RKO (cell line): ENCODE data around the gene PILRB.
A peak's percentile ranks its signal among the peaks of the same experiment; 100 is the strongest.
"Not testable (repeated sequence)": the region's sequence is repeated elsewhere in the genome, so short reads cannot be mapped to it uniquely, and the experiment has no call there.

Experiments
- DNase-seq: peaks from one replicate; pipeline ENCODE4 v3.0.0-alpha.2; 2016; ENCODE audit warnings: low spot score

Gene PILRB

GRCh38 chr7:100358027-100358856, at the start of gene PILRB:
PILRB (plus strand) TSS chr7:100358117; CDS start chr7:100358303, 186 bp downstream.
- DNase-seq: no peak

GRCh38 chr7:100318329-100318728, 39.6 kb upstream of the PILRB start:
- DNase-seq: not testable (repeated sequence)

- not testable (repeated sequence) for DNase-seq
These were observed 36.3 kb upstream of the PILRB start for GRCh38 chr7:100321648-100322047.

- not testable (repeated sequence) for DNase-seq
These were observed 33.7 kb upstream of the PILRB start for GRCh38 chr7:100324194-100324593.

- not testable (repeated sequence) for DNase-seq
These were observed 32.2 kb upstream of the PILRB start for GRCh38 chr7:100325671-100326070.

GRCh38 chr7:100326914-100327313, 31.0 kb upstream of the PILRB start:
- DNase-seq: not testable (repeated sequence)

- DNase-seq: peak; percentile 96
These were observed 22.1 kb upstream of the PILRB start for GRCh38 chr7:100335566-100336466.

- peak; percentile 83 for DNase-seq
These were observed 19.7 kb upstream of the PILRB start for GRCh38 chr7:100338083-100338696.

GRCh38 chr7:100341286-100341685, 16.6 kb upstream of the PILRB start:
- DNase-seq: not testable (repeated sequence)

GRCh38 chr7:100342765-100343164, 15.2 kb upstream of the PILRB start:
- no peak for DNase-seq

GRCh38 chr7:100344124-100344559, 13.8 kb upstream of the PILRB start:
- not testable (repeated sequence) for DNase-seq

GRCh38 chr7:100344560-100345287, 13.2 kb upstream of the PILRB start:
- DNase-seq: peak; percentile 68

- DNase-seq: peak; percentile 78
These were observed 12.6 kb upstream of the PILRB start for GRCh38 chr7:100345288-100345672.

- DNase-seq: no peak
These were observed 11.0 kb upstream of the PILRB start for GRCh38 chr7:100346921-100347320.

GRCh38 chr7:100348805-100349204, 9.1 kb upstream of the PILRB start:
- no peak for DNase-seq

GRCh38 chr7:100349757-100350156, 8.2 kb upstream of the PILRB start:
- no peak for DNase-seq

GRCh38 chr7:100351657-100352058, 6.3 kb upstream of the PILRB start:
- no peak for DNase-seq

- not testable (repeated sequence) for DNase-seq
These were observed 5.6 kb upstream of the PILRB start for GRCh38 chr7:100352230-100352781.

GRCh38 chr7:100352984-100353684, 4.8 kb upstream of the PILRB start:
- no peak for DNase-seq

GRCh38 chr7:100353685-100354330, 4.1 kb upstream of the PILRB start:
- no peak for DNase-seq
